ENCODE measurements around the gene ATG2A. TPM values are rescaled to one million over a fixed set of nuclear protein-coding genes. Genes with fewer than 3 reads are reported as not detected.

Gene ATG2A
- total RNA-seq, 1 donor from 2014 or later: 28.7 TPM

- H3K4me3 Mint-ChIP-seq (ENCODE audit: unreplicated experiment): no peak overlapping the region
- H3K4me1 Mint-ChIP-seq (ENCODE audit: unreplicated experiment): peaks cover 32% of the 10 kb centered on the region
- no peak for TF ChIP-seq CTCF (IDR thresholded peaks at IDR 0.05)
- no peak overlapping the region for H3K27ac Mint-ChIP-seq (ENCODE audit: unreplicated experiment)
- H3K36me3 Mint-ChIP-seq (ENCODE audit: unreplicated experiment): no peaks in the 10 kb centered on the region
- no peak for DNase-seq (ENCODE audit: extremely low spot score, unreplicated experiment)
- H3K27me3 Mint-ChIP-seq (ENCODE audit: unreplicated experiment): no peaks in the 10 kb centered on the region
- H3K9me3 Mint-ChIP-seq (ENCODE audit: unreplicated experiment): no peaks in the 10 kb centered on the region
These were observed 36.6 kb downstream of the ATG2A start for GRCh38 chr11:64880240-64881001.

GRCh38 chr11:64879244-64879900, 37.6 kb downstream of the ATG2A start:
- Mint-ChIP-seq H3K4me1 (ENCODE audit: unreplicated experiment) (peaks cover 43% of the 10 kb centered on the region), H3K4me3 (ENCODE audit: unreplicated experiment) (peak overlapping the region; percentile 87), H3K27me3 (ENCODE audit: unreplicated experiment) (no peaks in the 10 kb centered on the region), H3K9me3 (ENCODE audit: unreplicated experiment) (no peaks in the 10 kb centered on the region), H3K27ac (ENCODE audit: unreplicated experiment) (peak overlapping the region; percentile 93), H3K36me3 (ENCODE audit: unreplicated experiment) (no peaks in the 10 kb centered on the region)
- DNase-seq (ENCODE audit: extremely low spot score, unreplicated experiment): no peak
- no peak for TF ChIP-seq CTCF (IDR thresholded peaks at IDR 0.05)

- H3K4me1 Mint-ChIP-seq (ENCODE audit: unreplicated experiment): peaks cover 46% of the 10 kb centered on the region
- H3K27ac Mint-ChIP-seq (ENCODE audit: unreplicated experiment): peak within 1 kb of the TSS; percentile 93
- peak within 1 kb of the TSS; percentile 92 for H3K4me3 Mint-ChIP-seq (ENCODE audit: unreplicated experiment)
- TF ChIP-seq CTCF (IDR thresholded peaks at IDR 0.05): peak; percentile 68
- no peaks in the 10 kb centered on the region for H3K27me3 Mint-ChIP-seq (ENCODE audit: unreplicated experiment)
- no peaks in the 10 kb centered on the region for H3K36me3 Mint-ChIP-seq (ENCODE audit: unreplicated experiment)
- DNase-seq (ENCODE audit: extremely low spot score, unreplicated experiment): peak; percentile 99
- no peaks in the 10 kb centered on the region for H3K9me3 Mint-ChIP-seq (ENCODE audit: unreplicated experiment)
These were observed 38.3 kb downstream of the ATG2A start, which contains the start of gene EHD1 for GRCh38 chr11:64878494-64879243. EHD1 (minus strand) TSS chr11:64878621; CDS start chr11:64878464, 157 bp downstream.

- H3K9me3 Mint-ChIP-seq (ENCODE audit: unreplicated experiment): no peaks in the 10 kb centered on the region
- H3K4me3 Mint-ChIP-seq (ENCODE audit: unreplicated experiment): peak overlapping the region; percentile 92
- no peak for TF ChIP-seq CTCF (IDR thresholded peaks at IDR 0.05)
- H3K36me3 Mint-ChIP-seq (ENCODE audit: unreplicated experiment): no peaks in the 10 kb centered on the region
- DNase-seq (ENCODE audit: extremely low spot score, unreplicated experiment): no peak
- H3K27ac Mint-ChIP-seq (ENCODE audit: unreplicated experiment): peak overlapping the region; percentile 87
- no peaks in the 10 kb centered on the region for H3K27me3 Mint-ChIP-seq (ENCODE audit: unreplicated experiment)
- H3K4me1 Mint-ChIP-seq (ENCODE audit: unreplicated experiment): peaks cover 46% of the 10 kb centered on the region
These were observed 38.9 kb downstream of the ATG2A start for GRCh38 chr11:64878223-64878493.
